Measurements from ENCODE around the gene FOSL1. TPM values are rescaled to one million over a fixed set of nuclear protein-coding genes. Genes with fewer than 3 reads are reported as not detected.

FOSL1 gene
- 1 to 10 TPM in 3 of 4 donors, under 1 TPM in 1; 0.36 to 9.3 (median 5.2) TPM for total RNA-seq

GRCh38 chr11:65900125-65900898 is at the start of gene FOSL1:
FOSL1 (minus strand) TSS chr11:65900388; CDS start chr11:65900339, 49 bp downstream.
- Histone ChIP-seq H3K9me3 (no peaks in the 10 kb centered on the region), H3K4me1 (peaks cover 0 to 10% of the 10 kb centered on the region in 2 donors), H3K27me3 (peaks cover 12 to 26% (median 16%) of the 10 kb centered on the region in 3 donors), H3K27ac (peak within 1 kb of the TSS in 3 of 4 donors; percentile 37 to 63 (median 53)), H3K36me3 (no peaks in the 10 kb centered on the region), H3K4me3 (peak within 1 kb of the TSS; percentile 43 to 71 (median 64))
- in situ Hi-C loops (cut with MboI; ENCODE audit: low sequenced_read_pairs in 4 of 4): no loop called here
- ATAC-seq (peak; percentile 81 to 88), DNase-seq (peak; percentile 71 to 83)
- intact Hi-C loops (cut with DNase I; ENCODE audit: low total_unique reads): loop anchor here (2.0 kb wide), 1 partner anchor 14 kb away; no protein-coding TSS in a partner anchor
- TF ChIP-seq POLR2A (IDR thresholded peaks at IDR 0.05) (peak; percentile 76 to 83), CTCF (IDR thresholded peaks at IDR 0.05 in 4 of 5, conservative IDR thresholded peaks at IDR 0.05 in 1 of 5) (no peak)

DNA sequence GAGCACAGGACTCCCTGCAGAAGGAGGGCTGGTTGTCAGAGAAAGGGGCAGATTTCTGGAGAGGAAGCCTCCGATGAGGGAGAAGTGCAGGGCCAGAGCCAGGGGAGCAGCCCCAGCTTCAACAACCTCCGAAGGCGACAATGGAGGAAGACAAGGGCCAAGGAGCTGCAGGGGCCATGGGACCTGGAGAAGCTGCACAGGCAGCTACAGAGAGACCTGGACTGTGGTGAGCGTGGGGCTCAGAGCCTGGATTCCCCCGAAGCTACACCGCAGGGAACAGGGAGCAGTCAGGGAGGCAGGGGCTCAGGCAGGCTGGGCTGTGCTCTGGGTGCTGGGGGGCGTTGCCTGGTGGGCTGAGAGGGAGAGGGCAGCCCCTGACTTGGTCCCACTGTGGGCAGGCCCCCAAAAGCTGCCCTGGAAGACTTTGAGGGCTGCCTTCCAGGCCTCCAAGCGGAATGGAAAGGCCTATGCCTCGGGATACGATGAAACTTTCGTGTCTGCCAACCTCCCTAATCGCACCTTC is 47.5 kb upstream of the FOSL1 start:
- in situ Hi-C loops (cut with MboI; ENCODE audit: low sequenced_read_pairs in 4 of 4) (no loop called here), intact Hi-C loops (cut with DNase I; ENCODE audit: low total_unique reads) (no loop called here)
- no peak for TF ChIP-seq CTCF (IDR thresholded peaks at IDR 0.05 in 4 of 5, conservative IDR thresholded peaks at IDR 0.05 in 1 of 5)
- TF ChIP-seq POLR2A (IDR thresholded peaks at IDR 0.05): no peak
- DNase-seq (no peak), ATAC-seq (no peak)
- Histone ChIP-seq H3K4me3 (no peak overlapping the region), H3K36me3 (no peaks in the 10 kb centered on the region), H3K27ac (no peak overlapping the region), H3K27me3 (no peaks in the 10 kb centered on the region), H3K9me3 (no peaks in the 10 kb centered on the region), H3K4me1 (no peaks in the 10 kb centered on the region)

- Histone ChIP-seq H3K27ac (no peak overlapping the region), H3K9me3 (no peaks in the 10 kb centered on the region), H3K4me3 (no peak overlapping the region), H3K36me3 (no peaks in the 10 kb centered on the region), H3K4me1 (no peaks in the 10 kb centered on the region), H3K27me3 (no peaks in the 10 kb centered on the region)
- ATAC-seq: no peak
- in situ Hi-C loops (cut with MboI; ENCODE audit: low sequenced_read_pairs in 4 of 4): no loop called here
- no peak for TF ChIP-seq CTCF (IDR thresholded peaks at IDR 0.05 in 4 of 5, conservative IDR thresholded peaks at IDR 0.05 in 1 of 5)
- no peak for TF ChIP-seq POLR2A (IDR thresholded peaks at IDR 0.05)
- intact Hi-C loops (cut with DNase I; ENCODE audit: low total_unique reads): no loop called here
- DNase-seq: no peak
Observed at GRCh38 chr11:65947133-65947532, 46.9 kb upstream of the FOSL1 start.

DNA sequence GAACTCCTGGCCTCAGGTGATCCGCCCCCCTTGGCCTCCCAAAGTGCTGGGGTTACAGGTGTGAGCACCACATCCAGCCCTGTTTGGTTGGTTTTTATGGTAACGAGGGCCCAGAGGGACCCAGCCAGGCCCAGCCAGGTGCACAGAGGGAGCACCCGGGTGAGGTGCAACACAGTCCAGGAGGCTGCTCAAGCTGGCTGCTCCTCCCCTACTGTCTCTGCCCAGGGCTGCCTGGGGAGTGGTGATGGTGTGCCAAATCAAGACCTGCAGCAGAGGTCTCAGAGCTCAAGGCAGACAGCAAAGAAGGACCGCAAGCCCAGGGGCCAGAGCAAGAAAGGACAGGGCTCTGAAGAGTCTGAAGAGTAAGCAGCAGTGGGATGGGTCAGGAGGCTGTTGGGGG is 46.5 kb upstream of the FOSL1 start:
- Histone ChIP-seq H3K4me3 (no peak overlapping the region), H3K27ac (no peak overlapping the region), H3K36me3 (no peaks in the 10 kb centered on the region), H3K9me3 (no peaks in the 10 kb centered on the region), H3K4me1 (no peaks in the 10 kb centered on the region), H3K27me3 (no peaks in the 10 kb centered on the region)
- ATAC-seq: no peak
- intact Hi-C loops (cut with DNase I; ENCODE audit: low total_unique reads): no loop called here
- in situ Hi-C loops (cut with MboI; ENCODE audit: low sequenced_read_pairs in 4 of 4): no loop called here
- no peak for DNase-seq
- no peak for TF ChIP-seq CTCF (IDR thresholded peaks at IDR 0.05 in 4 of 5, conservative IDR thresholded peaks at IDR 0.05 in 1 of 5)
- TF ChIP-seq POLR2A (IDR thresholded peaks at IDR 0.05): no peak
